Effector memory CD4-positive, alpha-beta T cell (primary cell): ENCODE results near the gene MAP3K5.
"Not testable (repeated sequence)": the region's sequence is repeated elsewhere in the genome, so short reads cannot be mapped to it uniquely, and the experiment has no call there.

Source experiments
- DNase-seq, 3 donors: peaks; one replicate each; pipeline ENCODE4 v3.0.0-alpha.2; 2020
- H3K27ac ChIP-seq: 2 replicates; pipeline ENCODE4 v1.7.0; 2013; ENCODE audit warnings: mild to moderate bottlenecking, low read length, moderate library complexity; ENCODE audit not compliant: insufficient read depth, poor library complexity, severe bottlenecking
- H3K27me3 ChIP-seq: replicated peaks from 2 replicates; pipeline ENCODE4 v1.7.0; 2013; ENCODE audit warnings: mild to moderate bottlenecking, low read length; ENCODE audit not compliant: insufficient read depth, control insufficient read depth, poor library complexity, severe bottlenecking
- H3K36me3 ChIP-seq: 2 replicates; pipeline ENCODE4 v1.7.0; 2013; ENCODE audit warnings: mild to moderate bottlenecking, low read length, moderate library complexity; ENCODE audit not compliant: control insufficient read depth, insufficient read depth
- H3K4me1 ChIP-seq: 2 replicates; pipeline ENCODE4 v1.7.0; 2013; ENCODE audit warnings: low read length, mild to moderate bottlenecking; ENCODE audit not compliant: control insufficient read depth, insufficient read depth, poor library complexity, severe bottlenecking
- H3K4me3 ChIP-seq: 2 replicates; pipeline ENCODE4 v1.7.0; 2013; ENCODE audit warnings: low read length, low read depth, mild to moderate bottlenecking; ENCODE audit not compliant: insufficient read depth, poor library complexity, severe bottlenecking
- H3K9me3 ChIP-seq: 2 replicates; pipeline ENCODE4 v1.7.0; 2013; ENCODE audit warnings: mild to moderate bottlenecking, low read length, moderate library complexity; ENCODE audit not compliant: control insufficient read depth

MAP3K5 gene

DNA sequence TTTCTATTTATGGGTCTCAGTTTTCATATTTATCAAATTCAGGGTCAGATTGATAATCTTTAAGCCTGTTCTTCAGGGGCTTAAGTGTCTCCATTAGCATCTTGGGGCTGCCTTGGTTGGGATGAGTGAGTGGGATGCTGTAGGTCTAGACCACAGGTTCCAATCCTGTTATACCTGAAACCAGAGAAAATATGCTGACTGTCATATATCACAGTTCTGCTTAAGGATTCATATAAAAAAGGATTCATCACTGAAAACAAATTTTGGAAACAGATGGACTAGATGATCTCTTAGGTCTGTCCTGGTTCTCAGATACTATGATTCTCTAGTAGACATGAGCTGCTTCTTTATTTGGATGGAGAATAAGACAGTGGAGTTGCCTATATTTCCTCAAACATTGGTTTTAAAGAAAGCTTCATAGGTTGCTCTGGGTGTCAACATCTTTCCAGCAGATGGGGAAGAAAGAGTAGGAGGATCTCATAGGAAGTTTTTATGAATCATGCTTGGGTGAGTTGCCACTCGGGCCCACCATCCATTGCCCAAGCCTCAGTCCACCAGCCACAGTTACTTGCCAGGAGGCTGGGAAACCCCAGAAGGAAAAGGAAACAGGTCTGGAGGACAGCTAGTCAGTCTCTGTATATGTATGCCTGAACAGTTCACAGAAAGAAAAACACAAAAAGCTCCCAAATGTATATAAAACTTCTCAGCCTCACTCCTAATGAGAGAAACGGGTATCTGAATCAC lies 199.2 kb downstream of the MAP3K5 start:
- Histone ChIP-seq H3K36me3 (peaks cover 44% of the 10 kb centered on the region), H3K27ac (no peak overlapping the region), H3K27me3 (no peaks in the 10 kb centered on the region), H3K4me1 (peaks cover 9% of the 10 kb centered on the region), H3K9me3 (no peaks in the 10 kb centered on the region), H3K4me3 (no peak overlapping the region)
- DNase-seq, result no peak

DNA sequence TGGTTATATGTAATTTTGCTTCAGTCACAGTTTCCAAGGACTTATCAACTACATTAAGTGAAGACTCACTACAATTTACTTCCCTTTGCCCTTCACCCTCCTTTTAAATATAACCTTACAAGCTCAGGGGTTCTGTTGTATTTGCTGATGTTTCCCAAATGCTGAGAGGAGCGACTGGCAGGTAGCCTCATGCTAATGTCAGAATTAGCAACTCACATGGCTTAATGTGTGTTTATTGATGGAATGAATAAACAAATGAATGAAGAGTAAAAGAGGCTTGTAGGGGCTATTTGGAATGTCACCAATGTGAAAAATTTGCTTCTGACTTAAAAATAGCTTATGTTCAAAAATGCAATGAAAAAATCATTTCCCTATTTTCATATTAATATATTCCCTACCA lies 200.7 kb downstream of the MAP3K5 start:
- no peaks in the 10 kb centered on the region for H3K27me3 ChIP-seq
- H3K27ac ChIP-seq, result no peak overlapping the region
- no peak for DNase-seq
- no peak overlapping the region for H3K4me3 ChIP-seq
- H3K4me1 ChIP-seq, result peaks cover 9% of the 10 kb centered on the region
- peaks cover 42% of the 10 kb centered on the region for H3K36me3 ChIP-seq
- H3K9me3 ChIP-seq, result no peaks in the 10 kb centered on the region

DNA sequence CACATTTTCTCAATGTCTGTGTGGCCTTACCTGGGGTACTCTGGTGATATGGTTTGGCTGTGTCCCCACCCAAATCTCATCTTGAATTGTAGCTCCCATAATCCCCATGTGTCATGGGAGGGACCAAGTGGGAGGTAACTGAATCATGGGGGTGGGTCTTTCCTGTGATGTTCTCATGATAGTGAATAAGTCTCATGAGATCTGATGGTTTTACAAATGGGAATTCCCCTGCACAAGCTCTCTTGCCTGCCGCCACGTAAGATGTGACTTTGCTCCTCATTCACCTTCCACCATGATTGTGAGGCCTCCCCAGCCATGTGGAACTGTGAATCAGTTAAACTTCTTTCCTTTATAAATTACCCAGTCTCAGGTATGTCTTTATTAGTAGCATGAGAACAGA lies 201.4 kb downstream of the MAP3K5 start:
- H3K4me3 ChIP-seq, H3K27me3 ChIP-seq, H3K9me3 ChIP-seq, H3K27ac ChIP-seq, DNase-seq, H3K4me1 ChIP-seq: not testable (repeated sequence)
- H3K36me3 ChIP-seq, result peaks cover 42% of the 10 kb centered on the region

DNA sequence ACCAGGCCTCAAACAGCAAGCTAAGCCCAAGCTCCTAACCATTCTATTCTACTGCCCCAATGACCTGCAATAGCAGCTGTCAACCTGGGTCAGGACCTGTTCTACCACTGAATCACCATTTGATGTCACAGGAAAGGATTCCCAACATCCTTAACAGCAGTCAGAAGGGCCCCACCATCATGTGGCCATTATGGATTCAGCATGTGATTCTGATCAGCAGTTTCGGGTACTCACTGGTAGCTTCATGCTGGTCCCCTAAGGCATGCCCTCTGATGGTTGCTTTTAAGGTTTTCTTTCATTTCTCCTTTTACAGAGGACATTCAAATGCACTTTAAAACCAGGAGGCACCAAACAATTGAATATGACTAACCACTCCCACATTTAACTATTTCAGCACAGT lies 204.8 kb downstream of the MAP3K5 start:
- no peak overlapping the region for H3K4me3 ChIP-seq
- peaks cover 49% of the 10 kb centered on the region for H3K36me3 ChIP-seq
- DNase-seq, result no peak
- no peaks in the 10 kb centered on the region for H3K4me1 ChIP-seq
- H3K27me3 ChIP-seq, result no peaks in the 10 kb centered on the region
- no peak overlapping the region for H3K27ac ChIP-seq
- no peaks in the 10 kb centered on the region for H3K9me3 ChIP-seq

DNA sequence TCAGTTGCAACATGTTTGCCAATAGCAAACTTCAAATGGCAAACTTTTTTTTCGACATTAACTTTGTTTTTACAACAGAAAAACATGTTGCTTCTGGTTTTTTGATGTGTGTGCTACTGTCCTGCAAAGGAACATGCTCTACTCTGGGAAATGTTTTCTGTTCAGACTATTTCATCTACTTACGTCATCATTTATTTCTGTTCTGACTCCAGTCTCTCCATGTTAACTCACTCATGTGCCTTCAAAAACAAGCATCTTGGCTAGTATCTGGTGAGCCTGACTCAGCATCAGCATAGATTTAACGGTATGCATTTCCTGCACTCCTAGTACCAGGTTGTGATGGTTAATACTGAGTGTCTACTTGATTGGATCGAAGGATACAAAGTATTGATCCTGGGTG lies 206.0 kb downstream of the MAP3K5 start:
- Histone ChIP-seq H3K36me3 (peaks cover 39% of the 10 kb centered on the region), H3K4me3 (no peak overlapping the region), H3K4me1 (no peaks in the 10 kb centered on the region), H3K9me3 (no peaks in the 10 kb centered on the region), H3K27ac (no peak overlapping the region), H3K27me3 (no peaks in the 10 kb centered on the region)
- no peak for DNase-seq

DNA sequence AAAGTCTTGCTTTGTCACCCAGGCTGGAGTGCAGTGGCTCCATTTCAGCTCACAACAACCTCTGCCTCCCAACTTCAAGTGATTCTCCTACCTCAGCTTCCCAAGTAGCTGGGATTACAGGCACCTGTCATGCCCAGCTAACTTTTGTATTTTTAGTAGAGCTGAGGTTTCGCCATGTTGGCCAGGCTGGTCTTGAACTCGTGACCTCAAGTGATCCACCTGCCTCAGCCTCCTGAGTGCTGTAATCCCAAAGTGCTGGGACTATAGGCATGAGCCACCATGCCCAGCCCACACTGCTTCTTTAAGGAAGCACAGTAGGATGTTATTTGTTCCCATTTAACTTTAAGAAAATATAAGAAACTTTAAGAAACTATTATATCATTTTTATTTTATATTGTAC lies 206.8 kb downstream of the MAP3K5 start:
- H3K27me3 ChIP-seq, H3K4me3 ChIP-seq, H3K27ac ChIP-seq, DNase-seq, H3K9me3 ChIP-seq, H3K4me1 ChIP-seq: not testable (repeated sequence)
- H3K36me3 ChIP-seq, result peaks cover 43% of the 10 kb centered on the region

DNA sequence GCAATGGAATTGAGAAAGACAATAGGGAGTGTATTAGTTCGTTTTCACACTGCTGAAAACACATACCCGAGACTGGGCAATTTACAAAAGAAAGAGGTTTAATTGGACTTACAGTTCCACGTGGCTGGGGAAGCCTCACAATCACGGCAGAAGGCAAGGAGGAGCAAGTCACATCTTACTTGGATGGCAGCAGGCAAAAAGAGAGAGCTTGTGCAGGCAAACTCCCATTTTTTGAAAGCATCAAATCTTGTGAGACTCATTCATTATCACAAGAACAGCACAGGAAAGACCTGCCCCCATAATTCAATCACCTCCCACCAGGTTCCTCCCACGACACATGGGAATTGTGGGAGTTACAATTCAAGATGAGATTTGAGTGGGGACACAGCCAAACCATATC lies 208.0 kb downstream of the MAP3K5 start:
- H3K27ac ChIP-seq, H3K4me1 ChIP-seq, H3K9me3 ChIP-seq, H3K27me3 ChIP-seq, DNase-seq, H3K4me3 ChIP-seq: not testable (repeated sequence)
- peaks cover 43% of the 10 kb centered on the region for H3K36me3 ChIP-seq

DNA sequence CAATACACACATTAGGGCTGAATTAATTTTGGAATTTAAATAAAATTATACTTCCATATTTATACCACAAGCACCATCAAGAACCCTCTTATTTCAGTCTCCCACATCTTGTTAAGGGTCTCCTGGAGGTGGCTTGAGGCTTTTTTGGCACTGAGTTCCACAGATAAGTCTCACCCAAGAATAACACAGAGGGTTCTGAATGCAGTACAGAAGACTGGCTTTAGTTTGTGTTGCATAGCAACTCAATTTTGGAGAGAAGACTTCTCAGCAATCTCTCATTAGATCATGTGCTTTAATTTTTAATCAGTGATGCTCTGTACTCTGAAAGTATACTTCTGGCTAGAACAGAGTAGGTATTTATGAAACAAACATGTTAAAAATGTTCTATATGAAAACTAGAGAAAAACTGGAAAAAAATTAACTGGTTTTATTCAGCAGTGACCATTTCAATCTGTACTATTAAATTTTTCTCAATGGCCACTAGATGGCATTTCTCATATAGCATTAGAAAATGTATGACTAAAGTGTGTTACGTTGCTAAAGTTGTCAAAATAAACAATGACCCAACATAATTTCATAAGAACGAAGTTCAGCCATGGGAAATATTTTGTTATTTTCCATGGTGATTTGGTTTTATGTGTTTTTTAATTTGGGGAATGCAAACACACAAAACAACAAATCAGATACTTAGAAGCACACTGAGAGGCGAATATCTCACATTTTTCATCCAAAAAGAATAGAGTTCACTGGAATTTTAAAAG lies 209.4 kb downstream of the MAP3K5 start:
- no peak for DNase-seq
- H3K27ac ChIP-seq, result no peak overlapping the region
- H3K27me3 ChIP-seq, result no peaks in the 10 kb centered on the region
- H3K9me3 ChIP-seq, result no peaks in the 10 kb centered on the region
- peaks cover 40% of the 10 kb centered on the region for H3K36me3 ChIP-seq
- H3K4me3 ChIP-seq, result no peak overlapping the region
- H3K4me1 ChIP-seq, result no peaks in the 10 kb centered on the region

DNA sequence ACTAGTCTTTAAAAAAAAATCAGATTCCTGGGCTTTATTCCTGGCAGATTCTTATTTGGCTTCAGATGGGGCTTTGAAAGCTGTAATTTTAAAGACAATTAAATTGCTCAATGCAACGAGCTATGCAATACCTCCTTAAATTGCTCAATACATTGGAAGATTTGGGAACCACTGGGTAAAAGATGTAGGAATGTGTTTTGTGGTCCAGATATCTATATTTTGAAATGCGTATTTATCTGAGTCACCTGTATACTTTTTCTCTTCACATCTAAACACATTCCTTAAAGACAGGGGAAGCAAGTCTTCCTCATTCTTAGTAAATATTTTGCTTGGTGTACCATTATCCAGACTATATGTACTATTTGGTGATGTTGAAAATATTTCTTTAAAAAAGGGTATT lies 212.5 kb downstream of the MAP3K5 start:
- peaks cover 59% of the 10 kb centered on the region for H3K36me3 ChIP-seq
- no peak for DNase-seq
- H3K4me1 ChIP-seq, result no peaks in the 10 kb centered on the region
- no peaks in the 10 kb centered on the region for H3K27me3 ChIP-seq
- no peak overlapping the region for H3K4me3 ChIP-seq
- H3K9me3 ChIP-seq, result no peaks in the 10 kb centered on the region
- H3K27ac ChIP-seq, result no peak overlapping the region

DNA sequence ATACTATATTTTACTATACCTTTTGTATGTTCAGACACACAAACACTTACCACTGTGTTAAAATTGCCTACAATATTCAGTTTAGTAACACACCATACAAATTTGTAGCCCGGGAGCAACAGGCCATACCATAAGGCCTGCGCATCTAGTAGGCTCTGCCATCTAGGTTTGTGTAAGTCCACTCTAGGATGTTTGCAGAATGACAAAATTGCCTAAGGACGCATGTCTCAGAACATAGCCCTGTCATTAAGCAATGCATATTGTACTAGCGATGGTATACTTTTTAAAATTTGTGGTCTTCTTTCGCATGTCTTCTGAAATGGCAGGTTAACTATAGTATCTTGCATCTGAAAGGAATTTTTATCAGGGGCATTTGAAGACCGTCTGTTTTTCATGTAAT lies 215.5 kb downstream of the MAP3K5 start:
- no peak overlapping the region for H3K27ac ChIP-seq
- peaks cover 63% of the 10 kb centered on the region for H3K36me3 ChIP-seq
- DNase-seq, result no peak
- no peaks in the 10 kb centered on the region for H3K27me3 ChIP-seq
- H3K4me1 ChIP-seq, result no peaks in the 10 kb centered on the region
- H3K4me3 ChIP-seq, result no peak overlapping the region
- H3K9me3 ChIP-seq, result no peaks in the 10 kb centered on the region
